Retinal pigment epithelial cell (primary cell): ENCODE measurements around the gene XRCC5.

ENCODE experiments used
- DNase-seq: peaks from one replicate; pipeline ENCODE4 v3.0.0-alpha.2; 2010; ENCODE audit warnings: low read depth
- H3K4me3 ChIP-seq: 2 replicates; pipeline ENCODE4 v1.5.1; 2011; ENCODE audit warnings: mild to moderate bottlenecking, low read length, control low read depth, moderate library complexity
- TF ChIP-seq, protein P1 (sequence below): conservative IDR thresholded peaks from 2 replicates; pipeline ENCODE4 v1.5.1; 2011; ENCODE audit warnings: low read depth, low read length, control low read depth, inconsistent platforms

Gene XRCC5

GRCh38 chr2:216071111-216071851 lies 37.9 kb upstream of the XRCC5 start:
- DNase-seq = no peak
- TF ChIP-seq, protein P1, sequence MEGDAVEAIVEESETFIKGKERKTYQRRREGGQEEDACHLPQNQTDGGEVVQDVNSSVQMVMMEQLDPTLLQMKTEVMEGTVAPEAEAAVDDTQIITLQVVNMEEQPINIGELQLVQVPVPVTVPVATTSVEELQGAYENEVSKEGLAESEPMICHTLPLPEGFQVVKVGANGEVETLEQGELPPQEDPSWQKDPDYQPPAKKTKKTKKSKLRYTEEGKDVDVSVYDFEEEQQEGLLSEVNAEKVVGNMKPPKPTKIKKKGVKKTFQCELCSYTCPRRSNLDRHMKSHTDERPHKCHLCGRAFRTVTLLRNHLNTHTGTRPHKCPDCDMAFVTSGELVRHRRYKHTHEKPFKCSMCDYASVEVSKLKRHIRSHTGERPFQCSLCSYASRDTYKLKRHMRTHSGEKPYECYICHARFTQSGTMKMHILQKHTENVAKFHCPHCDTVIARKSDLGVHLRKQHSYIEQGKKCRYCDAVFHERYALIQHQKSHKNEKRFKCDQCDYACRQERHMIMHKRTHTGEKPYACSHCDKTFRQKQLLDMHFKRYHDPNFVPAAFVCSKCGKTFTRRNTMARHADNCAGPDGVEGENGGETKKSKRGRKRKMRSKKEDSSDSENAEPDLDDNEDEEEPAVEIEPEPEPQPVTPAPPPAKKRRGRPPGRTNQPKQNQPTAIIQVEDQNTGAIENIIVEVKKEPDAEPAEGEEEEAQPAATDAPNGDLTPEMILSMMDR = no peak
- H3K4me3 ChIP-seq = no peak overlapping the region

- TF ChIP-seq, protein P1 = no peak
These were observed 36.7 kb upstream of the XRCC5 start for GRCh38 chr2:216072473-216072872.

DNA sequence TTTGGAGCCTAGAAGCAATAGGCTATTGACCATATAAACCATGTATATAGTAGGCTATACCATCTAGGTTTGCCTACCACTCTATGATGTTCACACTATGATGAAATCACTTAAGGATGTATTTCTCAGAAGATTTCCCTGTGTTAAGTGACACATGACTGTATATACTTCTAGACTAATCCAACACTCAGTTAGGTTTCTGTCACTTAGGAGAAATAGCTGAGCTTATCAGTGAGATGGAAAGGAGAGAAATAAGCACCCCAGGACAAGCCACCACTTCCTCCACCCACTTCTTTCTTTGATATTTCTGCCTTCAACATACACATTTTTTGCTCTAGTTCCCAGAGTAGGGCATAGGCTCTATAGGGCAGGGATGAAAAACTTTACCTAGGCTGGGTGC lies 35.4 kb upstream of the XRCC5 start:
- H3K4me3 ChIP-seq = no peak overlapping the region
- TF ChIP-seq, protein P1 = no peak
- no peak for DNase-seq

More at GRCh38 chr2:216072473-216072872, 36.7 kb upstream of the XRCC5 start:
- no peak for DNase-seq
- H3K4me3 ChIP-seq = no peak overlapping the region

DNA sequence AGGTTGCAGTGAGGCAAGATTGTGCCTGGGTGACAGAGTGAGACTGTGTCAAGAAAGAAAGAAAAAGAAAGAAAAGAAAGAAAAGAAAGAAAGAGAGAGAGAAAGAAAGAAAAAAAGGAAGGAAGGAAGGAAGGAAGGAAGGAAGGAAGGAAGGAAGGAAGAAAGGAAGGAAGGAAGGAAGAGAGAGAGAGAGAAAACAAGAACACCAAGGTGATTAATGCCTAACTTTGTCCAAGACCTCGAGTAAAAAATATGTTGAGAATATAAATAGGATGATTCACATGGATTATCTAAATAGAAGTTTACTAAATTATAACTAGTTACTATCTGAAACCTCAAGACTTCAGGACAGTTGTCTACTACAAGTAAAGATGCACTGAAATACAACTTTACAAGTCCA lies 34.8 kb upstream of the XRCC5 start:
- TF ChIP-seq, protein P1 = no peak
- H3K4me3 ChIP-seq = no peak overlapping the region

DNA sequence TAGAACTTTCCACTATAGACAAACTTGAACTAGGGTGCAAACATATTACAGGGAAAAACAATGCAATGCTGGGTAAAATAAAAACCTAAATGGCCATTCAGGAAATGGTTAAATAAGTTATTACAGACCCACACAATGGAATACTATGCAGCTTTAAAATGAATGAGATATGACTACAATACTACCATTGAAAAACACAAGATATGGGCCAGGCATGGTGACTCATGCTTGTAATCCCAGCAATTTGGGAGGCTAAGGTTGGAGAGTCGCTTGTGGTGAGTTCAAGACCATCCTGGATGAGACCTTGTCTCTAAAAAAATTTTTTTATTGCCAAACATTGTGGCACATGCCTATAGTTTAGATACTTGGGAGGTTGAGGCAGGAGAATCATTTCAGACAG lies 34.4 kb upstream of the XRCC5 start:
- no peak for DNase-seq
- TF ChIP-seq, protein P1 = no peak
- H3K4me3 ChIP-seq = no peak overlapping the region

More for the DNA sequence above, 34.8 kb upstream of the XRCC5 start:
- DNase-seq = no peak

DNA sequence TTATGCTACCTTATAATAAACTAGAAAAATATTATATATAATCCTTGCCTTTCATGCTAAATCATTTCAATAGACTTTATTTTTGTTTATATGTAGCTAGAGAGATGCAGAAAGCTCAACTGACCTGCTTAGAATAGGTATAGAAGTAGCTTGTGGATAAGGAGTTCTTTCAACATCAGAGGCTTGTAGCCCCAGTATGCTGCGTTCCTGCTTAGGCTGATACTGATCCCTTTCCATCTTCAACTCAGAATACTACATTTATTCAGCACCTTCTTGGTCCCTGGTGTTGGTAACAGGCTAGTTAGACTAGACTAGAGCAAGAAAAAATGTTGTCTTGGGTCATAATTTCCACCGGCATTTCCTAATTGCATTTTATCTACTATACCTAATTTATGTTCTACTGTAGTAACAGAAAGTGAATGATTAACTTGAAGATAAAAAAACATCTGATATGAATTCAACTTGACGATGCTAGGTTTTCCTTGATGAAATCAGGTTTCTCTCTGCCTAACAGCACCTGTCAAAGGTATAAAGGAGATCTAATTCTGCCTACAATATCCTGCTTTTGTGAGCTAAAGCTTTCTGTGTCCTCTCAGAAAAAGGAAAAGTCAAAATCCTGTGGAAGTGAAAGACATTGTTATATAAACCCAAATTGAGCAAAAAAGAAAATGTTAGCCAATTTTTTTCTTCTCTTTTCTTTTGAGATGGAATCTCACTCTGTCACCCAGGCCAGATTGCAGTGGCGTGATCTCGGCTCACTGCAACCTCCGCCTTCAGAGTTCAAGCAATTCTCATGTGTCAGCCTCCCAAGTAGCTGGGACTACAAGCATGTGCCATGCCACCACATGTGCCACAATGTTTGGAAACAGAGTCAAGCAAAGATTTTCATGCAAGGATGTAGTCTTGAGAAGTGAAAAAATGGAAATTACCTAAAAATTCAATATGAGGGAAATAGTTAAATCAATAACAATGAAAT lies 33.4 kb upstream of the XRCC5 start:
- DNase-seq = no peak
- no peak overlapping the region for H3K4me3 ChIP-seq
- TF ChIP-seq, protein P1 = no peak
